Kidney epithelial cell (primary cell): ENCODE measurements around the gene METTL23. TPM values are rescaled to one million over a fixed set of nuclear protein-coding genes. Genes with fewer than 3 reads are reported as not detected.

Source experiments
- DNase-seq: peaks from one replicate; pipeline ENCODE4 v3.0.0-alpha.2; 2010; ENCODE audit warnings: low read depth
- H3K27me3 ChIP-seq: 2 replicates; pipeline ENCODE4 v1.6.0; 2011; ENCODE audit warnings: low read length; ENCODE audit not compliant: control insufficient read depth, insufficient read depth
- H3K36me3 ChIP-seq: 2 replicates; pipeline ENCODE4 v1.5.1; 2011; ENCODE audit warnings: low read length; ENCODE audit not compliant: control insufficient read depth, insufficient read depth
- H3K4me3 ChIP-seq: 2 replicates; pipeline ENCODE4 v1.5.1; 2011; ENCODE audit warnings: low read depth, mild to moderate bottlenecking, control low read depth, low read length
- CTCF ChIP-seq: IDR thresholded peaks from 2 replicates; pipeline ENCODE4 v1.5.1; 2011; ENCODE audit warnings: mild to moderate bottlenecking, moderate library complexity, low read length, control low read depth, inconsistent platforms; ENCODE audit not compliant: insufficient read depth, poor library complexity, severe bottlenecking
- total RNA-seq: library from RNA; depleted of rRNA; stranded (reverse); fragments of >200 nt; gene quantifications from 2 replicates; pipeline ENCODE4 v1.2.3, GENCODE V29; 2015

The METTL23 gene, protein sequence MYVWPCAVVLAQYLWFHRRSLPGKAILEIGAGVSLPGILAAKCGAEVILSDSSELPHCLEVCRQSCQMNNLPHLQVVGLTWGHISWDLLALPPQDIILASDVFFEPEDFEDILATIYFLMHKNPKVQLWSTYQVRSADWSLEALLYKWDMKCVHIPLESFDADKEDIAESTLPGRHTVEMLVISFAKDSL
- 32.8 TPM in 2 replicates for total RNA-seq

DNA sequence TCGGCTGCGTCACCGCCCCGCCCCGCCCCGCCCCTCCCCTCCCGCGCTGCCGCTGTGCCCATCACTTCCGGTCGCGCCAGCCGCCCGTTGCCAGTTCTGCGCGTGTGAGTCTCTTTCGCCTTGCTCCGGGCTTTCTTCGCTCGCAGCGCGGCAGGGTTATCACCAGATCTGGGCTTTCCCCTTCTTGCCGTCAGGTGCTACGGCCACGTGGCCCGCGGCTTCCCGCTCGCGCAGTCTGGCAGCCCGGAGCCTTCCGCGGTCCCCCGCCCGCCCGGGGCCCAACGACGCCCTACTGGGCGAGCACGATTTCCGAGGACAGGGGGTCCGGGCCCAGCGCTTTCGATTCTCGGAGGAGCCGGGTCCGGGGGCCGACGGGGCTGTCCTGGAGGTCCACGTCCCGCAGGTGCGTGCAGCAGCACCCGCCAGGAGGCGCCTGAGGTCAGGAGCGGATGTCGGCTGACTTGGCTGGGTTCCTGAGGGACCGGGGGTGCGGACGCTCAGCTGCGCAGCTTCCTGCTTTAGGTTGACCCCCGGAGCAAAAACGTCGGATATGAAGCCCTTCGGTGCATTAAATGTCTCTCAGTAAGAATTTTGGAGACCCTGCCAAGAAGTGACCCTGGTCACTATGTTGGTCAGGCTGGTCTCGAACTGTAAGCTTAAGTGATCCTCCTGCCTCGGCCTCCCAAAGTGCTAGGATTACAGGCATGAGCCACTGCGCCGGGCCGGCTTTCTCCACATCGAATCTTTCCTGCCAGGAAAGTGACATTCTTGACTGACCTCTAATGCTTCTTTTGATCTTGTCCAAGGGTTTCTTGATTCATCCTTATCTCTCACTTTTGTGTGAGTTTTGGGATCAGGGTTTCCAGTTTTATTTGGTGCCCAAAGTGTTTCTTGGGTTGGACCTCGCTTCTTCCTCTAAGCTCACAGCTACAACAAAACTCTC, at the start of gene METTL23:
METTL23 (plus strand) TSS at position 64 of the 943 bp plus-strand sequence. CDS start 2,872 bp downstream, outside the sequence.
- peak; percentile 81 for TF ChIP-seq CTCF
- peak within 1 kb of the TSS; percentile 96 for H3K4me3 ChIP-seq
- peaks cover 1% of the 10 kb centered on the region for H3K36me3 ChIP-seq
- no peak for DNase-seq
- no peaks in the 10 kb centered on the region for H3K27me3 ChIP-seq

DNA sequence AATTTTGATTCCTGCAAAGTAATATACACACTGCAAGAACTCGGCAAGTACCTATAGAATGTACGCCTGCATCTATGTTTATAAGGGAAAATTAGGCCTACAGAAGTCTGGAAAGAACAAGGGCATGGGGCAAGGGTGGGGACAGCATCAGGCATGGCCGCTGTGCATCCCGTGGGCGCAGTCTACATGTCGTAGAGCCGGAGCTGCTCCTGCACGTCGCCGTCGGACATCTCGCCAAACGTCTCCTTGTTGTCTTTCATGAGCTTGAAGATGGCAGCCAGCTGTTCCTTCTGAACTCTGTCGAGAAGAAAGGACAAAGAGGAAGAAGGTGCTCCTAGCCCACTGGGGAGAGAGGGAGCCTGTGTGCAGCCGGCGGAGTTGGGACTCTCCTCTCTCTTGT, 49.2 kb upstream of the METTL23 start:
- TF ChIP-seq CTCF = no peak
- Histone ChIP-seq H3K27me3 (no peaks in the 10 kb centered on the region), H3K36me3 (no peaks in the 10 kb centered on the region), H3K4me3 (no peak overlapping the region)
- DNase-seq = no peak

- no peaks in the 10 kb centered on the region for H3K27me3 ChIP-seq
- DNase-seq = no peak
- no peaks in the 10 kb centered on the region for H3K36me3 ChIP-seq
- TF ChIP-seq CTCF = no peak
- H3K4me3 ChIP-seq = no peak overlapping the region
These were observed 48.3 kb upstream of the METTL23 start for GRCh38 chr17:76678330-76678729.

GRCh38 chr17:76679239-76679638, 47.4 kb upstream of the METTL23 start:
- no peak for TF ChIP-seq CTCF
- H3K27me3 ChIP-seq = no peaks in the 10 kb centered on the region
- no peak overlapping the region for H3K4me3 ChIP-seq
- no peaks in the 10 kb centered on the region for H3K36me3 ChIP-seq
- DNase-seq = no peak

- TF ChIP-seq CTCF = peak; percentile 84
- no peaks in the 10 kb centered on the region for H3K27me3 ChIP-seq
- no peak overlapping the region for H3K4me3 ChIP-seq
- no peak for DNase-seq
- no peaks in the 10 kb centered on the region for H3K36me3 ChIP-seq
These were observed 45.2 kb upstream of the METTL23 start for GRCh38 chr17:76681222-76682137.
